ENCODE data around the gene MT1G.

GRCh38 chr16:56702836-56703235 is 35.0 kb upstream of the MT1G start:
- no peak for TF ChIP-seq CTCF (IDR thresholded peaks at IDR 0.05; ENCODE audit: low read length)
- TF ChIP-seq EZH2 (IDR thresholded peaks at IDR 0.05; ENCODE audit: borderline replicate concordance, low read length) = no peak

Measured in OCI-LY1 (cell line).